ENCODE measurements around the gene ASB9. TPM values are rescaled to one million over a fixed set of nuclear protein-coding genes. Genes with fewer than 3 reads are reported as not detected.

Gene ASB9
- total and polyA plus RNA-seq, 9 of the 15 experiments (the other 6 are each of a cell fraction or from before 2014, with no cell fraction given) = 0.27 to 1.7 (median 0.96) TPM

DNA sequence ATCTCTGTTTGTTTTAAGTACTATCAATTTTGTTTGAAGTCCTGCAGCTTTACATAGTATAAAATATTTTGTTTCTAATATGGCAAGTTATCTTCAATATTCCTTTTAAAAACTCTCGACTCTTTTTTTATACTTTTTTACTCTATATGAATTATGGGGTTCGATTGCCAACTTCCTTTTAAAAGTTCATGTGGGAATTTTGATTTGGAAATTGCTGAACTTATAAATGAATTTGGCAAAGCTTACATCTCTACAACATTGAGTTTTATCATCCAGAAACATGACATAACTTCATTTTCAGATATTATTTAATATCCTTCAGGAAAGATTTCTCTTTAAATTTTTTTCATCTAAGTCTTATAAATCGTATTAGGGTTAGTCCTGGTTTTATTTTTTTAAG, 60.8 kb downstream of the ASB9 start:
- no peak for DNase-seq (ENCODE audit: extremely low read depth in 1 of 4, low spot score in 3 of 4)
- H3K4me3 ChIP-seq = no peak overlapping the region
- H3K9me1 ChIP-seq (ENCODE audit: control insufficient read depth, insufficient read depth, low read length) = no peaks in the 10 kb centered on the region
- no peak overlapping the region for H3K4me2 ChIP-seq (ENCODE audit: insufficient read depth, low read length)
- H3K36me3 ChIP-seq (ENCODE audit: control insufficient read depth, insufficient read depth, low read length) = no peaks in the 10 kb centered on the region
- FAIRE-seq = no peak
- BruUV-seq (replicated peaks) = no TSS peak
- intact Hi-C loops (cut with micrococcal nuclease) (no loop called here), in situ Hi-C loops (cut with MboI) (no loop called here)
- TF ChIP-seq HCFC1 (IDR thresholded peaks at IDR 0.05; ENCODE audit: low read depth, low read length) (no peak), CBFA2T3 (IDR thresholded peaks at IDR 0.05) (no peak), ZNF551 (CRISPR knock-in tag; IDR thresholded peaks at IDR 0.05) (no peak), L3MBTL2 (IDR thresholded peaks at IDR 0.05) (no peak), GTF2A2 (tag; IDR thresholded peaks at IDR 0.05) (no peak), SRSF7 (optimal IDR thresholded peaks at IDR 0.05; ENCODE audit: low read depth, low read length) (no peak), NR4A1 (CRISPR knock-in tag; IDR thresholded peaks at IDR 0.05) (no peak), NR4A1 (tag; IDR thresholded peaks at IDR 0.05) (no peak), NONO (IDR thresholded peaks at IDR 0.05; ENCODE audit: low read depth in 2 of 2, low read length in 1 of 2) (no peak)
- no peaks in the 10 kb centered on the region for H3K79me2 ChIP-seq (ENCODE audit: control insufficient read depth, insufficient read depth, low read length)
- 9% methylated on average over 3 of the region's 3 CpGs for WGBS (ENCODE audit: insufficient coverage, low coverage, missing lambda C conversion rate)
- ChIA-PET CTCF (ENCODE audit: low intra/inter-chr PET ratio) (no interaction called here), POLR2A (interaction anchor here (1.3 kb wide), 1 partner anchor 9 kb away, joined by 3 read pairs; no protein-coding TSS in a partner anchor)
- H3K9ac ChIP-seq (ENCODE audit: insufficient read depth in 1 of 2, low read depth in 2 of 2, low read length in 2 of 2) = no peak overlapping the region
- no peaks in the 10 kb centered on the region for H3K4me1 ChIP-seq (replicated peaks in 1 of 2; ENCODE audit: control insufficient read depth in 2 of 2, insufficient read depth in 2 of 2, low read length in 2 of 2)
- no peak overlapping the region for H3K27ac ChIP-seq (ENCODE audit: extremely low read depth, low read depth, low read length)
- no peak for ATAC-seq
- no peaks in the 10 kb centered on the region for H3K9me3 ChIP-seq (replicated peaks; ENCODE audit: control insufficient read depth, insufficient read depth, low read depth, low read length)
- no peak overlapping the region for H2AFZ ChIP-seq (ENCODE audit: low read depth, low read length)
- no peaks in the 10 kb centered on the region for H4K20me1 ChIP-seq (replicated peaks; ENCODE audit: control insufficient read depth, insufficient read depth, low read length)
- no peaks in the 10 kb centered on the region for H3K27me3 ChIP-seq (ENCODE audit: control insufficient read depth in 2 of 2, insufficient read depth in 2 of 2, low read length in 2 of 2)

All from K562 (cell line).